HG02798 (cell line): ENCODE results near the gene PDE6A.

Source experiments
- ATAC-seq: cut with Tn5 transposase; IDR thresholded peaks from one replicate; pipeline ENCODE4 v1.9.1; 2021; ENCODE audit warnings: mild to moderate bottlenecking; ENCODE audit not compliant: unreplicated experiment, poor library complexity

The PDE6A gene

DNA sequence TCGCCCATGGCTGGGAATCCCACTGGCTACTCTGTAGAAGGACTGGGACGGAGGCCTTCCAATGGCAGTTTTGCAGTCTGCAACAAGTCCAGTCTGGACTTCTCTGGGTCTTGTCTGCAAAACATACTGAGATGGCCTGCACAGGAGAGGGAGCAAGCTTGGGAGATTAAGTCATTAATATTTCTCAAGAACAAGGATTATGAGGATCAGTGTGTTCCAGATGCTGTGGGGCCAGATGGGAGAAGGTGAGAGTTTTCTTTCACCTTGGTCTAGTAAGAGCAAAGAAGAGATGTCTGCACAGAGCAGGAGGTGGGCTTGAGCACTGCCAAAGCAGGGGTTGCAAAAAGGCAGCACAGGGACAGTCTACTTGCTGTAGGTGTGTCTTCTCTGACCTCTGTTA is at the start of gene PDE6A:
PDE6A (minus strand) TSS at position 128 of the 400 bp plus-strand sequence; CDS start at position 8, 120 bp downstream.
- no peak for ATAC-seq

DNA sequence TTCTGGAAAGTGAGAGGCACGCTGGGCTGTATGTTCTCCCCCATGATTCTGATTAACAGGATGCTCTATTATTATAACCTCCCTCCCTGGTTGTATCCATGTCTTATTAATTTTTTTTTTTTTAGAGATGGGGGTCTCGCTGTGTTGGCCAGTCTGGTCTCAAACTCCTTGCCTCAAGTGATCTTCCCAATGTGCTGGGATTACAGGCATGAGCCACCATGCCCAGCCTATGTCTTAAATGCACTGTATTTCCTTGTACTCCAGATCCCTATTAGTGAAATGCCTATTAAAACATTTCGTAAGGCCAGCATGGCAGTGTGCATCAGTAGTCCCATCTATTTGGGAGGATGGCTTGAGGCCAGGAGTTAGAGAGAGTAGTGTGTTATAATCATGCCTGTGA is 48.9 kb upstream of the PDE6A start:
- ATAC-seq: no peak

GRCh38 chr5:149990518-149991376 is 46.2 kb upstream of the PDE6A start:
- peak; percentile 80 for ATAC-seq

DNA sequence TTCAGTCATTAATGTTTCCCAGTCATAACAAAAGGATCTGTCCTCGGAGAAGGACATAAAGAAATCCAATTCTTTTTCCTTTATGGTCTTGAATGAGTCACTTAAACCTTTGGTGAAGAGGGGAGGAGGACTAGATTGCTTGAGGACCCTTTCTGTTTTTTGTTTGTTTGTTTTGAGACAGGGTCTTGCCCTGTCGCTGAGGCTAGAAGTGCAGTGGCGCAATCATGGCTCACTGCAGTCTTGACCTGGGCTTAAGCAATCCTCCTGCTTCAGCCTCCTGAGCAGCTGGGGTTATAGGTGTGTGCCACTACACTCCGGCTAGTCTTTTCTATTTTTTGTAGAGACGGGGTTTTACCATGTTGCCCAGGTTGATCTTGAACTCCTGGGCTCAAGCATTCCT is 43.5 kb upstream of the PDE6A start:
- no peak for ATAC-seq

DNA sequence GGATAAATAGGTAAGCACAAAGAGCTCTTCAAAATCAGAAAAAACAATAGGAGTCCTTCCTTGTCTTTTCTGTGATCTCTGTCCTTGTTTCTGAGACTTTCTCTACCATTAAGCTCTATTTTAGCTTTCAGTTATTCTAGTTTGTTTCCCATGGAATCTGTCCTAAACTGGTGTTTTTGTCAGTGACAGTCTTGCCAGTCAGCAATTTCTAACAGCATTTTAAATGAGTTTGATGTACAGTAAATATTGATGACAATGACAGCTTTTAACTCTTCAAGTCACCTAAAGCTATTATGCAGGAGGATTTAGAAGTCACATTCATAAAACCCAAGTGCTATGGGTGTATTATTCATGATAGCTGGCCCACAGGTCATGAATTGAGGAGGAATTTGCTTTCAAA is 37.9 kb upstream of the PDE6A start:
- no peak for ATAC-seq

DNA sequence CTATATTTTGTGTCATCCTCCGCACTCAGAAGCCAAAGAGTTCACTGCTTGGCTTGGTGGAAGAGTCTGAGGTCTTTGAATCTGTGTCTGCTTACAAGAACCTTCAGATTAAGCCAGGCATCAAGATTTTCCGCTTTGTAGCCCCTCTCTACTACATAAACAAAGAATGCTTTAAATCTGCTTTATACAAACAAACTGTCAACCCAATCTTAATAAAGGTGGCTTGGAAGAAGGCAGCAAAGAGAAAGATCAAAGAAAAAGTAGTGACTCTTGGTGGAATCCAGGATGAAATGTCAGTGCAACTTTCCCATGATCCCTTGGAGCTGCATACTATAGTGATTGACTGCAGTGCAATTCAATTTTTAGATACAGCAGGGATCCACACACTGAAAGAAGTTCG is 36.6 kb upstream of the PDE6A start:
- no peak for ATAC-seq

- no peak for ATAC-seq
Measured at GRCh38 chr5:149979896-149980295, 35.3 kb upstream of the PDE6A start.

GRCh38 chr5:149975409-149975808 is 30.8 kb upstream of the PDE6A start:
- no peak for ATAC-seq

DNA sequence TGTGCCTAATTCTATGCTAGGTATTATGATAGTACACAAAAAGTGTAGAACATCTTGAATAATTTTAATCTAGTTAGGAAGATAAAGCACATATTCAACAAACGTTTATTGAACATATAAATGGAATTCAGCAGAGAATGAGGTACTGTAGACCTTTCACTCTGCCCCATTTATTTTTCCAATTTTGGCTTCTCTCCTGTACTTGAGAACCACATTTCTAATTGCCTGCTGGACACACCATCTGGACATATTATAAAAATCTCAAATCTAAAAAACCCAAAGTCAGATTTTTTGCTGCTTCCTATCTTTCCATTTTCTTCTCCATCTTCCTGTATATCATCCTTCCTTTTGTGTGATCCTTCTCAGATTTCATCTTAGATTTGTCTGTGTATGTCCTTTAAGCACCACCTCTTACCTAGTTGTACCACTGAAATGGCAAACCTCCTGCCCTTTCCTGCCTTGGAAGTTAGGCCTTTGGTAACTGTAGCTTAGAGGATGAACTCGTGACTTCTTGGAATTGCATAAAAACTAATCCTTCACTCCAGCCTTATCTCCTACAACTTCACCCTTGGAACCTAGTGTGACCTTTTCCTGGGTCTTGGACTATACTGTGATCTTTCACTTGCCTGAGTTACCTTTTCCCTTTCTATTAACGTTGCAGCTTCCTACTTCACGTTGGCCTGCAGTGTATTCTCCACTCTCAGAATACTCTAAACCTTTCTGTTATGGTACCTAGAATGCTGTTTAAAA is 24.8 kb upstream of the PDE6A start:
- no peak for ATAC-seq

DNA sequence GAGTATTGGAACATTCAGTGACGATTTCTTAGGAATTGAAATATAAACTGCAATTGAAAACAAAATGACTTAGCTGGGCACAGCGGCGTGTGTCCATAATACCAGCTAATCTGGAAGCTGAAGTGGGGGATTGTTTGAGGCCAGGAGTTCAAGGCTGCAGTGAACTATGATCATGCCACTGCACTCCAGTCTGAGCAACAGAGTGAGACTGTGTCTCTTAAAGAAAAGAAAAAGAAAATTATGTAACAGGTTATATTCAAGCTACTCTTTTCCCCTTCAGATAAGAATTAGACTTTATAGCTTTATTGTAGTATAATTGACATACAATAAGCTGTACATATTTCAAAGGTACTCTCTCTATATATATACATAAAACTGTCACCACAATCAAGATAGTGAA is 22.4 kb upstream of the PDE6A start:
- no peak for ATAC-seq

DNA sequence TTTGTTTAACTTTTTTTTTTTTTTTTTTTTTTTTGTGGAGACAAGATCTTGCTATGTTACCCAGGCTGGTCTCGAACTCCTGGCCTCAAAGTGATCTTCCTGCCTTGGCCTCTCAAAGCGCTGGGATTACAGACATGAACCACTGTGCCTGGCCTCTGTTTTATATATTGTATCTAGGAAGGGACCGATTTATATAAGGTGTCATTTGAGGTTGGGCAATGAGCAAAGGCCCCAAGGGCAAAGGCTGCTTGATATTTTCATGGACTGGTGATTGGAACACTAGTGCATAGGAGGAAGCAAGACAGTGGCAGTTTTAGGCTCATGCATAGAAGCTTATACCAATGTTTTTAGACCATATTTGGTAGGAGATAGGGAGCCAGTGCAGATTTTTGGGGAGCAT is 19.1 kb upstream of the PDE6A start:
- no peak for ATAC-seq

GRCh38 chr5:149962601-149963300 is 18.2 kb upstream of the PDE6A start:
- no peak for ATAC-seq

DNA sequence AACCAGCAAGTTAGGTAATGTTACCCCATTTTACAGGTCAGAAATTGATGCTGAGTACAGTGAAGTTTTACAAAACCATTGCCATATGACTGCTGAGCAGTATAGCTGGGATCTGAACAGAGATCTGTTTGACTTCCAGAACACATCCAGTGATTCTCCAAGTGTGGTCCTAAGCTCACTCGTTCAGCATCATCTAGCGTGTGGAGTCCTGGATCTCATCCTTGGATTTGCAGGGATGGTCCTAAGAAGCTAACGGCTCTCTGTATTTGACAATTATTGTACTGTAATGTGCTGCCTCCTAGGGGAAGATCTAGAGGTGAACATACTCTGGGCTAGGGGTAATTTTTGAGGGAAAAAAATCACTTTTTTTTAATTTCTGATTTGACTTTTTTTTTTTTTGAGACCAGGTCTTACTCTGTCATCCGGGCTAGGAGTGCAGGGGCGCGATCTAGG is 17.4 kb upstream of the PDE6A start:
- no peak for ATAC-seq

DNA sequence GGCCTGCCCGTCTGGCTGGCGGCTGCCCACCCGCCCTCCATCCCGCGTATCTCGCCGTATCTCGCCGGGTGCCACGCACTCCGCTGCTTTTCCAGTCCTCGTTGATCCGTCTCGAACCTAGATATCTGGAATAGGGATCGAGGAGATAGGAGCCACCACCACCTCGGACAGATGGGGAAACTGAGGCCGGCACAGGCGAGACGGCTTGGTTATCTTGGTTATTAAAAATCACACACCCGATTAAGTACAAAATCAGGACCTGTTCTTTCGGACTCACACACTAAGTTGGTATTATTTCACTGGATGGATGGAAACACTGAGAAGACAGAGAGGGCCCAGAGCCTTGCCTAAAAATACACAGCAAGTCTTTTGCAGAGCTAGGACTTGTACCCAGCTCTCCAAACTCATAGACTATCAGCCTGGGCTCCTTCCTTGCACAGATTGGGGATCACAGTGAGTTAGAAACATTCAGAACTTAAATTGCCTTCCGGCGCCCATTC is 16.6 kb upstream of the PDE6A start:
- ATAC-seq: no peak

- peak; percentile 99 for ATAC-seq
Measured at GRCh38 chr5:149960272-149961185, 15.9 kb upstream of the PDE6A start, which contains the start of gene SLC26A2. SLC26A2 (plus strand) TSS chr5:149960758; CDS start chr5:149977653, 16,895 bp downstream.

- no peak for ATAC-seq
Measured at GRCh38 chr5:149959406-149960236, 15.0 kb upstream of the PDE6A start.

DNA sequence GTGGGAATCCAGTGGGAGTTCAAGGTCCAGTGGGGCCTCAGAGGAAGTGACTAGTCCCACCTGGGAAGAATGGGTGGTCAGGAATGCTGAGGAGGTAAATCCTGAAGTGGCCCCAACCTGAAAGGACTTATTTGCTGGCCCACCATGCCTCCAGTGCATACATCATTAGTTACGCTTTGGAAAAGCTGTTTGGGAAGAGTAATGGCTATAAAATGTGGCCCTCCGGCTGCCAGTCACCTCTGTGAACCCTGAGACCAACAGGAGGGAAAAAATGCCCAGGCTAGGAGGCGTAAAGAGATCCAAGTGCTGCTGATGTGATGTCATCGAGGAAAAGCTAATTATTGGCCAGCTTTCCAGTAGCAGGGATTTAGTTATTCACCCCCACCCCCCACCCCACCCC is 13.3 kb upstream of the PDE6A start:
- no peak for ATAC-seq

DNA sequence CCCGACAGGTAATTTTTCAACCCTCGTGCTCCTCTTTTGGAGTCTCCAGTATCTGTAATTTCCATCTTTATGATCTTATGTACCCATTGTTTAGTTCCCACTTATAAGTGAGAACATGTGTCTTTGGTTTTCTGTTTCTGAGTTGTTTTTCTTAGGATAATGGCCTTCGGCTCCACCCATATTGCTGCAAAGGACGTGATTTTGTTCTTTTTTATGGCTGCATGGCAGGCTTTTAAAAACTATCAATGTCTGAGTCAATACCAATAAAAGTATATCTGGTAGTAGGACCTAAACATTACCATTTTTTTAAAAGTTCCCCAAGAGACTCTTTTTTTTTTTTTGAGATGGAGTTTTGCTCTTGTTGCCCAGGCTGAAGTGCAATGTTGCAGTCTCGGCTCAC is 12.1 kb upstream of the PDE6A start:
- ATAC-seq: no peak

GRCh38 chr5:149954798-149955197 is 10.2 kb upstream of the PDE6A start:
- ATAC-seq: no peak
